Endodermal cell (in vitro differentiated cells): ENCODE measurements around the gene GALNS. TPM values are rescaled to one million over a fixed set of nuclear protein-coding genes. Genes with fewer than 3 reads are reported as not detected.

Experiments
- DNase-seq: peaks from one replicate; pipeline ENCODE4 v3.0.0-alpha.2; 2017
- H3K27ac ChIP-seq: 2 replicates; pipeline ENCODE4 v1.5.1; 2013; ENCODE audit warnings: mild to moderate bottlenecking, low read depth, low read length, moderate library complexity
- H3K27me3 ChIP-seq: 2 replicates; pipeline ENCODE4 v1.6.1; 2013; ENCODE audit warnings: mild to moderate bottlenecking, low read length, moderate library complexity; ENCODE audit not compliant: insufficient read depth, control insufficient read depth, poor library complexity, severe bottlenecking
- H3K36me3 ChIP-seq: 2 replicates; pipeline ENCODE4 v1.7.0; 2013; ENCODE audit warnings: mild to moderate bottlenecking, low read length, moderate library complexity; ENCODE audit not compliant: control insufficient read depth, insufficient read depth
- H3K4me1 ChIP-seq: one replicate; pipeline ENCODE4 v1.7.0; 2013; ENCODE audit warnings: low read length; ENCODE audit not compliant: control insufficient read depth, insufficient read depth
- H3K4me3 ChIP-seq: 2 replicates; pipeline ENCODE4 v1.5.1; 2013; ENCODE audit warnings: mild to moderate bottlenecking, low read length, moderate library complexity
- H3K9ac ChIP-seq: 2 replicates; pipeline ENCODE4 v1.6.1; 2013; ENCODE audit warnings: mild to moderate bottlenecking, low read length, moderate library complexity; ENCODE audit not compliant: poor library complexity, severe bottlenecking; ENCODE audit errors: extremely low read depth
- H3K9me3 ChIP-seq: 2 replicates; pipeline ENCODE4 v1.6.1; 2013; ENCODE audit warnings: mild to moderate bottlenecking, low read length, moderate library complexity; ENCODE audit not compliant: control insufficient read depth
- H3K27ac Mint-ChIP-seq: 2 replicates; pipeline ENCODE4 v1.8.0; 2020; ENCODE audit warnings: mixed read lengths
- H3K27me3 Mint-ChIP-seq: 2 replicates; pipeline ENCODE4 v1.8.0; 2021; ENCODE audit warnings: mild to moderate bottlenecking, mixed read lengths; ENCODE audit not compliant: insufficient read depth
- H3K36me3 Mint-ChIP-seq: 2 replicates; pipeline ENCODE4 v1.8.0; 2020; ENCODE audit warnings: low read depth, mixed read lengths
- H3K4me1 Mint-ChIP-seq: 2 replicates; pipeline ENCODE4 v1.8.0; 2020; ENCODE audit warnings: mixed read lengths
- H3K4me3 Mint-ChIP-seq: 2 replicates; pipeline ENCODE4 v1.8.0; 2020; ENCODE audit warnings: mild to moderate bottlenecking, moderate library complexity, mixed read lengths
- H3K9me3 Mint-ChIP-seq: 2 replicates; pipeline ENCODE4 v1.8.0; 2020; ENCODE audit warnings: mild to moderate bottlenecking, mixed read lengths
- WGBS, 2 experiments: methylation state at CpG; one replicate each; pipeline versions ENCODE4 v1.1.5 to v1.1.7; 2013; ENCODE audit warnings: missing lambda C conversion rate in 2 of 2, mixed read lengths in 1 of 2; ENCODE audit not compliant: insufficient coverage in 1 of 2, insufficient read length in 1 of 2; 5-methylcytosine and 5-hydroxymethylcytosine counted together
- total RNA-seq, 2 donors: library from RNA; stranded (reverse); fragmentation: NEBNext Ultra II Directional in 1 of 2; extraction: Animal tissue kit (Norgen Biotek cat#: 25700) in 1 of 2; gene quantifications; 2 replicates in 1 of 2; 3 replicates in 1 of 2; pipeline ENCODE4 v1.2.1, GENCODE V29; 2021
- TF ChIP-seq, protein P1 (sequence below): fragments of 200-600 bp; sonication (generic); conservative IDR thresholded peaks from 2 replicates; pipeline ENCODE4 v1.5.0; 2021; ENCODE audit warnings: antibody characterized with exemption, mild to moderate bottlenecking

The GALNS gene
- total RNA-seq, 2 donors from 2014 or later: 32.2 to 39.6 TPM

DNA sequence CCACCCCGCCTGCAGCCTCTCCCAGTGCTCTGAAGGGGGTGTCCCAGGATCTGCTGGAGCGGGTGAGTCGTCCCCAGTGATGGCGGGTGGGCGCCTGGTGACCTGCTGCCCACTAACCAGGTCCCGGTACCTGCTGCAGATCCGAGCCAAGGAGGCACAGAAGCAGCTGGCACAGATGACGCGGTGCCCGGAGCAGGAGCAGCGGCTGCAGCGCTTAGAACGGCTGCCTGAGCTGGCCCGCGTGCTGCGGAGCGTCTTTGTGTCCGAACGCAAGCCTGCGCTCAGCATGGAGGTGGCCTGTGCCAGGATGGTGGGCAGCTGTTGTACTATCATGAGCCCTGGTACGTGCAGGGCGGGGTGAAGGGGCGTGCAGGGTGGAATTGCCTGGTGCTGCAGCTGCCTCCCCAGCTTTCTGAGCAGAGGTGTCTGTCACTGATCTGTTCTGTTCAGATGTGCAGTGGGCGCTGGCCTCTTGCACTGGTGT lies 49.6 kb downstream of the GALNS start:
- peaks cover 28% of the 10 kb centered on the region for H3K36me3 ChIP-seq
- Mint-ChIP-seq H3K4me1 (no peaks in the 10 kb centered on the region), H3K27me3 (no peaks in the 10 kb centered on the region), H3K4me3 (no peak overlapping the region), H3K27ac (no peak overlapping the region), H3K9me3 (no peaks in the 10 kb centered on the region), H3K36me3 (peaks cover 27% of the 10 kb centered on the region)
- no peaks in the 10 kb centered on the region for H3K27me3 ChIP-seq
- DNase-seq: no peak
- WGBS, 2 experiments: 93 to 99% methylated on average over 16 to 24 of the region's 24 CpGs
- H3K9ac ChIP-seq: no peak overlapping the region
- H3K9me3 ChIP-seq: no peaks in the 10 kb centered on the region
- no peak overlapping the region for H3K4me3 ChIP-seq
- TF ChIP-seq, protein P1, sequence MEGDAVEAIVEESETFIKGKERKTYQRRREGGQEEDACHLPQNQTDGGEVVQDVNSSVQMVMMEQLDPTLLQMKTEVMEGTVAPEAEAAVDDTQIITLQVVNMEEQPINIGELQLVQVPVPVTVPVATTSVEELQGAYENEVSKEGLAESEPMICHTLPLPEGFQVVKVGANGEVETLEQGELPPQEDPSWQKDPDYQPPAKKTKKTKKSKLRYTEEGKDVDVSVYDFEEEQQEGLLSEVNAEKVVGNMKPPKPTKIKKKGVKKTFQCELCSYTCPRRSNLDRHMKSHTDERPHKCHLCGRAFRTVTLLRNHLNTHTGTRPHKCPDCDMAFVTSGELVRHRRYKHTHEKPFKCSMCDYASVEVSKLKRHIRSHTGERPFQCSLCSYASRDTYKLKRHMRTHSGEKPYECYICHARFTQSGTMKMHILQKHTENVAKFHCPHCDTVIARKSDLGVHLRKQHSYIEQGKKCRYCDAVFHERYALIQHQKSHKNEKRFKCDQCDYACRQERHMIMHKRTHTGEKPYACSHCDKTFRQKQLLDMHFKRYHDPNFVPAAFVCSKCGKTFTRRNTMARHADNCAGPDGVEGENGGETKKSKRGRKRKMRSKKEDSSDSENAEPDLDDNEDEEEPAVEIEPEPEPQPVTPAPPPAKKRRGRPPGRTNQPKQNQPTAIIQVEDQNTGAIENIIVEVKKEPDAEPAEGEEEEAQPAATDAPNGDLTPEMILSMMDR: no peak
- H3K27ac ChIP-seq: no peak overlapping the region
- H3K4me1 ChIP-seq: peaks cover 11% of the 10 kb centered on the region

DNA sequence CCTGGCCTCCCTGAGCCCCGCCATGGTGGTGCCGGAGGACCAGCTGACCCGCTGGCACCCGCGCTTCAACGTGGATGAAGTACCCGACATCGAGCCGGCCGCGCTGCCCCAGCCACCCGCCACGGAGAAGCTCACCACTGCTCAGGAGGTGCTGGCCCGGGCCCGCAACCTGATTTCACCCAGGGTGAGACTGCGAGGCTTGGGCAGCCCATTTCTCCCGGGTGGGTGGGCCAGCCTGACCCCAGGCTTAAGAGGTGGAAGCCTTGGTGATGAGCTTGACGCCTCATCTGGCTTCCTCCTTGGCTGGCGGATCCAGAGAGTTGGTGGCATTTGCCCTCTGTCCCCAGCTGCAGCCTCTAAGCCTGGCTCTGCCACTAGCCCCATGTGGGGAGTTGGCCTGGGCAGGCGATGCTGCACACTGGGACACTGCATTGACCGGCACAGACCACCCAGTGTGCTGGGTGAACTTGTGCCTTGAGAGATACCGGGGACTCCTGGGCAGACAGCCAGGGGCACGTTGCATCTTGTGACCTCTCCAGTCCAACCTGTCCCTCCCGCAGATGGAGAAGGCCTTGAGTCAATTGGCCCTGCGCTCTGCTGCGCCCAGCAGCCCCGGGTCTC lies 50.1 kb downstream of the GALNS start:
- TF ChIP-seq, protein P1: no peak
- no peaks in the 10 kb centered on the region for H3K27me3 ChIP-seq
- H3K4me1 ChIP-seq: peaks cover 11% of the 10 kb centered on the region
- Mint-ChIP-seq H3K27ac (no peak overlapping the region), H3K4me1 (no peaks in the 10 kb centered on the region), H3K27me3 (no peaks in the 10 kb centered on the region), H3K4me3 (no peak overlapping the region), H3K36me3 (peaks cover 27% of the 10 kb centered on the region), H3K9me3 (no peaks in the 10 kb centered on the region)
- no peaks in the 10 kb centered on the region for H3K9me3 ChIP-seq
- no peak overlapping the region for H3K4me3 ChIP-seq
- peaks cover 28% of the 10 kb centered on the region for H3K36me3 ChIP-seq
- DNase-seq: no peak
- WGBS, 2 experiments: 97 to 98% methylated on average over 13 to 27 of the region's 27 CpGs
- H3K27ac ChIP-seq: no peak overlapping the region
- no peak overlapping the region for H3K9ac ChIP-seq

DNA sequence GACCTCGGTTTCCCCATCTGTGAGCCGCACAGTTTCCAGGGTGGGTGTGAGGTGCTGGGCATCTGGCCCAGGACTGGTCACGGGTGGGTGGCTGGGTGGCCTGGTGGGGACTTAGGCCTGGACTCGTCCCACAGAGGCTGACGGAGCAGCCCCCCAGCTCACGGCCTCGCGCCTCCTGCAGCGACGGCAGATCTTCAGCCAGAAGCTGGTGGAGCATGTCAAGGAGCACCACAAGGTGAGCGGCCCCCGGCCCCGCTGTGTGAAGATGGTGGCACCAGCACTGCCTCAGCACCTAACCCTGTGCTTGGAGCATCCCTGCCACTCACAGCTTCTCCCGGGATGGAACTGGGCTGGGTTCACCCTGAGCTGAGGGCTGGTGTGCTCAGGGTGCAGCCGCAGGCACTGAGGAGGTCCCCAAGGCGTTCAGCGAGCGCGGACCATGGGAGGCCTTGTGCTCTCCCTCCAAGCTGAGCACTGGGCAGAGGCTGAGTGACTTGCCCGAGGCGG lies 50.8 kb downstream of the GALNS start:
- Mint-ChIP-seq H3K27ac (no peak overlapping the region), H3K4me3 (no peak overlapping the region), H3K9me3 (no peaks in the 10 kb centered on the region), H3K4me1 (no peaks in the 10 kb centered on the region), H3K27me3 (no peaks in the 10 kb centered on the region), H3K36me3 (peaks cover 29% of the 10 kb centered on the region)
- H3K36me3 ChIP-seq: peaks cover 28% of the 10 kb centered on the region
- H3K4me3 ChIP-seq: no peak overlapping the region
- H3K9ac ChIP-seq: no peak overlapping the region
- no peak overlapping the region for H3K27ac ChIP-seq
- DNase-seq: no peak
- 95% methylated on average over 14 to 21 of the region's 21 CpGs for WGBS, 2 experiments
- no peaks in the 10 kb centered on the region for H3K9me3 ChIP-seq
- H3K4me1 ChIP-seq: peaks cover 11% of the 10 kb centered on the region
- H3K27me3 ChIP-seq: no peaks in the 10 kb centered on the region
- TF ChIP-seq, protein P1: no peak
